ENCODE data around the gene ONECUT3. TPM values are rescaled to one million over a fixed set of nuclear protein-coding genes. Genes with fewer than 3 reads are reported as not detected.
A peak's percentile ranks its signal among the peaks of the same experiment; 100 is the strongest.

Gene ONECUT3
- total and polyA plus RNA-seq, 9 donors, result 0.01 to 0.05 (median 0.03) TPM; not detected in 3

- 90% methylated on average over 34 of the region's 36 CpGs for WGBS (ENCODE audit: insufficient coverage)
- H3K36me3 ChIP-seq (ENCODE audit: control insufficient read depth, insufficient read depth, low read length), result peaks cover 72% of the 10 kb centered on the region
- no peaks in the 10 kb centered on the region for H3K9me3 ChIP-seq (replicated peaks; ENCODE audit: control insufficient read depth, low read depth, low read length)
- H3K4me1 ChIP-seq (ENCODE audit: control insufficient read depth, insufficient read depth, low read length), result peaks cover 21% of the 10 kb centered on the region
- no peak overlapping the region for H3K4me3 ChIP-seq (ENCODE audit: low read length)
- no peak overlapping the region for H3K27ac ChIP-seq (ENCODE audit: low read length)
- DNase-seq, result no peak
- H3K27me3 ChIP-seq (ENCODE audit: control insufficient read depth, insufficient read depth, low read length), result no peaks in the 10 kb centered on the region
These were observed 70.4 kb downstream of the ONECUT3 start for GRCh38 chr19:1823539-1824251.

DNA sequence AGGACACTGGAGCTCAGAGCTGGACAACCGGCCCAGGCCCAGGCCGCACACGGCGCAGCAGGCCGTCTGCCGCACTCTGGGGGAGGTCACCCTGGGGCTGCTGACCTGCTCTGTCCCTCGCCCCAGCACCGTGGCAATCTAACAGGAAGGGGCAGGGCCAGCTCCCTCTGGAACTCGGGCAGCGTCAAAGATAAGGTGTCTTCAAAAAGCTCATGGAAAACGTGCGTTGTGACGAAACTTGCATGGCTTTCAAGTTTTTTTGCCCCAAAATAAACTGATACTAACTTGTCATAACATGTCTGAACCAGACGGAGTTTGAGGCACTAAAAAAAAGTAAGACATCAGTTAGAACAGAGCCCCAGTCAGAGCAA is 70.9 kb downstream of the ONECUT3 start:
- no peaks in the 10 kb centered on the region for H3K27me3 ChIP-seq (ENCODE audit: control insufficient read depth, insufficient read depth, low read length)
- no peak overlapping the region for H3K27ac ChIP-seq (ENCODE audit: low read length)
- H3K4me3 ChIP-seq (ENCODE audit: low read length), result no peak overlapping the region
- peaks cover 19% of the 10 kb centered on the region for H3K4me1 ChIP-seq (ENCODE audit: control insufficient read depth, insufficient read depth, low read length)
- 86% methylated on average over 10 of the region's 14 CpGs for WGBS (ENCODE audit: insufficient coverage)
- no peaks in the 10 kb centered on the region for H3K9me3 ChIP-seq (replicated peaks; ENCODE audit: control insufficient read depth, low read depth, low read length)
- no peak for DNase-seq
- H3K36me3 ChIP-seq (ENCODE audit: control insufficient read depth, insufficient read depth, low read length), result peaks cover 67% of the 10 kb centered on the region

DNA sequence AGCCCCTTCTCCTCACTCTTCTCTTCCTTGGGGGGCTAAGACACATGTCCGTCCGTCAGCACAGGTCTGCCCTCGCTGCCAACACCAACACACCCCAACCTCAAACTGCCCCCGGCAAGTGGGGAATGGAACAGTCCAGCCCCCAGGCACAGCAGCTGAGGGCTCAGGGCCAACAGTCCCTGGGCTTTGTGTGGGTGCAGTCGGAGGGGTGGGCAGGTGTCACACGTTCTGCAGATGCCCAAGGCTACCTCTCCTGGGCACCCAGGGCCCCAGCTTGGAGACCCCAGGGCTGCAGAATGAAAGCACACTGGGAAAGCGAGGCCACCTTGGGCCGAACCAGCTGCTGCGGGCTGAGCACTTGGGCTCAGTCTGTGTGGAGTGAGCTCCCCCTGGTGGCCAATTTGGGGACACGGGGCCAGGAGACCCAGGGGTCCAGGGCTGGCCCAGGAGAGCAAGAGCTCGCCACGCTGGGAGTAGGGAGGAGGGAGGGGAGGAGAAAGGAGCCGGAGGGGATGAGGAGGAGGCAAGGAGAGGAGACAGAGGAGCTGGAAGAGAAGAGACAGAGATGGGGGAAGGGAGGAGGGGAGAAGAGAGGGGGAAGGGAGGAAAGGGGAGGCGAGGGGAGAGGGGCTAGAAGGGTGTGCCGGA is 72.7 kb downstream of the ONECUT3 start:
- Histone ChIP-seq H3K36me3 (ENCODE audit: control insufficient read depth, insufficient read depth, low read length) (peaks cover 65% of the 10 kb centered on the region), H3K27ac (ENCODE audit: low read length) (no peak overlapping the region), H3K27me3 (ENCODE audit: control insufficient read depth, insufficient read depth, low read length) (no peaks in the 10 kb centered on the region), H3K4me3 (ENCODE audit: low read length) (no peak overlapping the region), H3K4me1 (ENCODE audit: control insufficient read depth, insufficient read depth, low read length) (peaks cover 11% of the 10 kb centered on the region), H3K9me3 (replicated peaks; ENCODE audit: control insufficient read depth, low read depth, low read length) (no peaks in the 10 kb centered on the region)
- 29% methylated on average over 12 of the region's 15 CpGs for WGBS (ENCODE audit: insufficient coverage)
- DNase-seq, result peak; percentile 79

GRCh38 chr19:1826557-1827521 is 73.5 kb downstream of the ONECUT3 start:
- DNase-seq, result no peak
- H3K36me3 ChIP-seq (ENCODE audit: control insufficient read depth, insufficient read depth, low read length), result peaks cover 62% of the 10 kb centered on the region
- 42% methylated on average over 46 of the region's 63 CpGs for WGBS (ENCODE audit: insufficient coverage)

GRCh38 chr19:1827566-1828278 is 74.4 kb downstream of the ONECUT3 start:
- H3K27ac ChIP-seq (ENCODE audit: low read length), result no peak overlapping the region
- no peak overlapping the region for H3K4me3 ChIP-seq (ENCODE audit: low read length)
- H3K36me3 ChIP-seq (ENCODE audit: control insufficient read depth, insufficient read depth, low read length), result peaks cover 56% of the 10 kb centered on the region
- 85% methylated on average over 30 of the region's 41 CpGs for WGBS (ENCODE audit: insufficient coverage)
- peaks cover 11% of the 10 kb centered on the region for H3K4me1 ChIP-seq (ENCODE audit: control insufficient read depth, insufficient read depth, low read length)
- H3K27me3 ChIP-seq (ENCODE audit: control insufficient read depth, insufficient read depth, low read length), result no peaks in the 10 kb centered on the region
- H3K9me3 ChIP-seq (replicated peaks; ENCODE audit: control insufficient read depth, low read depth, low read length), result no peaks in the 10 kb centered on the region
- no peak for DNase-seq

More at GRCh38 chr19:1826557-1827521, 73.5 kb downstream of the ONECUT3 start:
- H3K9me3 ChIP-seq (replicated peaks; ENCODE audit: control insufficient read depth, low read depth, low read length), result no peaks in the 10 kb centered on the region
- peaks cover 11% of the 10 kb centered on the region for H3K4me1 ChIP-seq (ENCODE audit: control insufficient read depth, insufficient read depth, low read length)
- no peaks in the 10 kb centered on the region for H3K27me3 ChIP-seq (ENCODE audit: control insufficient read depth, insufficient read depth, low read length)
- no peak overlapping the region for H3K27ac ChIP-seq (ENCODE audit: low read length)
- H3K4me3 ChIP-seq (ENCODE audit: low read length), result no peak overlapping the region

DNA sequence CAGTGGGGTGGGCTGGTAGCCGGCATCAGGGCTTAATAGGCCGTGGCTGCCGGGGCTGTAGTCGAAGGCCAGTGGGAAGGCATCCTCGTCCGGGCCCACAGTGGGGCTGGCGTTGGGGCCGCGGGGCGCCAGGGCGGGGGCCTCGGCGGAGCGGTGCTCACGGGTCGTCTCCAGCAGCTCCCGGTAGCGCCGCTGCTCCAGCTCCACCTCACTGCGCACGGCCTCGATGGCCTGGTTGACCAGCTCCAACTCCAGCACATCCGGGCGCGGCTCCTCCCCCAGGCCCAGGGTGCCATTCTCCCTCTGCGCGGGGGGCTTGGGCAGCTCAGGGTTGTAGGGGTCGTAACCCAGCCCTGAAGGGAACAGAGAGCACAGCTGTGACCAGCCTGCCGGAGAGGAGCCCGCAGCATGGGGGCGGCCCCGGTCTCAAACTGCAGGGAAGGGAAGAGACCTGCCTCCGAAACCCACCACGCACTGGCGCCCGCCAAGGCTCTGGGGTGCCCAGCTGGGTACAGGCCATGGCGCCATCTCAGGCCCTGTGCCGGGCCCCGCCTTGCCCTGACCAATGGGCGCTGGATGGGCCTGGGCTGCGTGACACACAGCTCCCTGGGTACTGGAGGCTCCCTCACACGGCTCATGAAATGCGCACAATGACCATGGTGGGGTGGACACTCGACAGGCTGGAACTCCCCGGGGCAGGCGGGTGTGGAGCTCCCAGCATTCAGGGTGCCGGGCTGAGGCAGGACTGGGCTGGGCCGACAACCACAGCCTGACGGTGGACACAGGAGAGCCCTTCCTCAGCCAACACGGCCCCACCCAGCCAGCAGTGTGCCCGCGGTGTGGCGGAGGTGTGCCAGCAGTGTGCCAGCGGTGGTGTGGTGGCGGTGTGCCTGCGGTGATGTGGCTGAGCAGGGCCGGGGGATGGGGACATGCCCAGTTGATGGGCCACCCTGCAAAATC is 75.3 kb downstream of the ONECUT3 start:
- no peak for DNase-seq
- Histone ChIP-seq H3K4me3 (ENCODE audit: low read length) (no peak overlapping the region), H3K9me3 (replicated peaks; ENCODE audit: control insufficient read depth, low read depth, low read length) (no peaks in the 10 kb centered on the region), H3K36me3 (ENCODE audit: control insufficient read depth, insufficient read depth, low read length) (peaks cover 51% of the 10 kb centered on the region), H3K27ac (ENCODE audit: low read length) (no peak overlapping the region), H3K27me3 (ENCODE audit: control insufficient read depth, insufficient read depth, low read length) (no peaks in the 10 kb centered on the region), H3K4me1 (ENCODE audit: control insufficient read depth, insufficient read depth, low read length) (peaks cover 11% of the 10 kb centered on the region)
- 93% methylated on average over 49 of the region's 57 CpGs for WGBS (ENCODE audit: insufficient coverage)

GRCh38 chr19:1829958-1830357 is 76.7 kb downstream of the ONECUT3 start:
- no peaks in the 10 kb centered on the region for H3K27me3 ChIP-seq (ENCODE audit: control insufficient read depth, insufficient read depth, low read length)
- 77% methylated on average over 5 of the region's 11 CpGs for WGBS (ENCODE audit: insufficient coverage)
- DNase-seq, result no peak
- peaks cover 11% of the 10 kb centered on the region for H3K4me1 ChIP-seq (ENCODE audit: control insufficient read depth, insufficient read depth, low read length)
- no peak overlapping the region for H3K27ac ChIP-seq (ENCODE audit: low read length)
- no peak overlapping the region for H3K4me3 ChIP-seq (ENCODE audit: low read length)
- no peaks in the 10 kb centered on the region for H3K9me3 ChIP-seq (replicated peaks; ENCODE audit: control insufficient read depth, low read depth, low read length)
- H3K36me3 ChIP-seq (ENCODE audit: control insufficient read depth, insufficient read depth, low read length), result peaks cover 40% of the 10 kb centered on the region

DNA sequence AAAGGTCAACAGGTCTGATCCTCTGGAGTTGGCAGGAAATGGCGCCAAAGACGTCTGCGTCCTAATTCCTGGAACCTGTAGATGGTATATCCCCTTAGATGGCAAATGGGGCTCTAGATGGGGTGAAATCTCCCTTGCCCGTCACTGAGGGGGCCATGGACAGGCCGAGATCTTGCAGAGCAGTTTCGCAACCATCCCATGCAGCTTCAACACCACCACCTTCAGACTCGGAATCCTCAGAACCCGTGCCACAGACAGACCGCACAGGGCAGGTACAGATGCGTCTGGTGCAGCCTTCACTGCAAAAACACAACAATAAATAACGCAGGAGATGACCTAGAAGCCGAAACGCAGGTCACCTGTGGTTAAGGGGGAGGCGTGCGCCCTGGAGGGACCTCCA is 77.3 kb downstream of the ONECUT3 start:
- Histone ChIP-seq H3K27ac (ENCODE audit: low read length) (no peak overlapping the region), H3K4me1 (ENCODE audit: control insufficient read depth, insufficient read depth, low read length) (peaks cover 11% of the 10 kb centered on the region), H3K27me3 (ENCODE audit: control insufficient read depth, insufficient read depth, low read length) (no peaks in the 10 kb centered on the region), H3K9me3 (replicated peaks; ENCODE audit: control insufficient read depth, low read depth, low read length) (no peaks in the 10 kb centered on the region), H3K36me3 (ENCODE audit: control insufficient read depth, insufficient read depth, low read length) (peaks cover 38% of the 10 kb centered on the region), H3K4me3 (ENCODE audit: low read length) (no peak overlapping the region)
- DNase-seq, result no peak
- 85% methylated on average over 4 of the region's 15 CpGs for WGBS (ENCODE audit: insufficient coverage)
